Hematopoietic multipotent progenitor cell treated with erythropoietin and hydrocortisone succinate and interleukin-3 and kit ligand, for 8 days (in vitro differentiated cells): ENCODE data around the gene PSMD3.

Experiments
- DNase-seq: peaks from one replicate; pipeline ENCODE4 v3.0.0-alpha.2; 2015

PSMD3 gene

DNA sequence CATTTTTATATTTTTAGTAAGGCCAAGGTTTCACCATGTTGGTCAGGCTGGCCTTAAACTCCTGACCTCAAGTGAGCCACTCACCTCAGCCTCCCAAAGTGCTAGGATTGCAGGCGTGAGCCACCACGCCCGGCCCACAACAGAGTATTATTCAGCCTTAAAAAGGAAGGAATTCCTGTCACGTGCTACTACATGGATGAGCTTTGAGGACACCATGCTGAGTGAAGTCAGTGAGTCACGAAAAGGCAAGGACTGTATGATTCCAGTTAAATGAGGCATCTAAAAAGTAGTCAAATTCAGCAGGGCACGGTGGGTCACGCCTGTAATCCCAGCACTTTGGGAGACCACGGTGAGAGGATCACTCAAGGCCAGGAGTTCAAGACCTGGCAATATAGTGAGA is 44.3 kb downstream of the PSMD3 start:
- no peak for DNase-seq

DNA sequence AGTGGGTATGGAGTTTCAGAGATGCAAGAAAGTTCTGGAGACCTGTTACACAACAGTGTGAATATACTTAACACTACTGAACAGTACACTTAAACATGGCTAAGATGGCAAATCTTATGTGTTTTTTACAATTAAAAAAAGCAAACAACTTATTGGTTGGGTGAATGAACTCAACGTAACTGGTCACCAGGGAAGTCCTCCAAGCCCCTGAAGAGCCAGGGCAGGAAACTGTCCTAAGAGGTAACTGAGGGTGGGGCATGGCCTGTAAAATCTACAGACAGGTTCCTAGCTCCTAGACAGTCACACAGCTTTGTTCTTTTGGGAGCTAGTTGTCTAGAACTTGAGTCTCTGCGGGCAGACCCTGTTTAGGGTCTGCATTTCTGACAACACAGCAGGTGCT is 45.0 kb downstream of the PSMD3 start:
- DNase-seq: no peak

DNA sequence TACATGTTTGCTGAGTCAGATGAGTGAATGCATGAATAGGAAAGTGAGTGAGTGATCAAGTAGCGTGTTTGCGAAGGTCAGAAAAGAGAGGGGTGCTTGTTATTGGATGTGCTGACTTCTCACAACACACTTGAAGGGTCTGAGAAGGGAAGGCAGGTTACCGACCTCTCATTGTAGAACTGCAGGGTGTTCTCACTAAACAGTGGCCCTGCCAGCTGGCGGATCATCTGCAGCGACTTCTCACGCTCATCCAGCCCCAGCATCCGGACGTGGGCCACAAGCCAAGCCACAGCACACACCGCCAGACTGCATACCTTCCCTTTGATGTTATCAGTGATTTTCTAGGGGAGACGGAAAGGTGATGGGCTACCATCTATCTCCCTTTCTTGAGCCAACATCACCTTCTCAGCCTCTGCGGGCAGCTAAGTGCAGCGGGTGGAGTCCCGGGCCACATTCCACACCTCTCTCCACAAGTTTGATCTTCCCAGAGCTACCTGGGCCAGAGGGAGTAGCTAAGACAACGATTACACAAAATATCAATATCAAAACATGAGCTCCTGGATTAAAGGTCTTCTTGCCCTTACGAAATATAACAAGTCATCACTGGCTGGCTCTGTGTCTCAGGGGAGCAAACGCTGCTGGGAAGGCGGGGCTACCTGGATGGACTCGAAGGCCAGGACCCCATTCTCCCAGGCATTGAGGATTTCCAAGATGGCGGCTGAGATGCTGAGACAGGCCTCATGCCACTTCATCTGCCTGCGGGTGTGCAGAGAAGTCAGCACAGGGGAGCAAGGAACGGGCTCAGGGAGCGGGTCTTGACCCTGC is 45.6 kb downstream of the PSMD3 start:
- DNase-seq: no peak

DNA sequence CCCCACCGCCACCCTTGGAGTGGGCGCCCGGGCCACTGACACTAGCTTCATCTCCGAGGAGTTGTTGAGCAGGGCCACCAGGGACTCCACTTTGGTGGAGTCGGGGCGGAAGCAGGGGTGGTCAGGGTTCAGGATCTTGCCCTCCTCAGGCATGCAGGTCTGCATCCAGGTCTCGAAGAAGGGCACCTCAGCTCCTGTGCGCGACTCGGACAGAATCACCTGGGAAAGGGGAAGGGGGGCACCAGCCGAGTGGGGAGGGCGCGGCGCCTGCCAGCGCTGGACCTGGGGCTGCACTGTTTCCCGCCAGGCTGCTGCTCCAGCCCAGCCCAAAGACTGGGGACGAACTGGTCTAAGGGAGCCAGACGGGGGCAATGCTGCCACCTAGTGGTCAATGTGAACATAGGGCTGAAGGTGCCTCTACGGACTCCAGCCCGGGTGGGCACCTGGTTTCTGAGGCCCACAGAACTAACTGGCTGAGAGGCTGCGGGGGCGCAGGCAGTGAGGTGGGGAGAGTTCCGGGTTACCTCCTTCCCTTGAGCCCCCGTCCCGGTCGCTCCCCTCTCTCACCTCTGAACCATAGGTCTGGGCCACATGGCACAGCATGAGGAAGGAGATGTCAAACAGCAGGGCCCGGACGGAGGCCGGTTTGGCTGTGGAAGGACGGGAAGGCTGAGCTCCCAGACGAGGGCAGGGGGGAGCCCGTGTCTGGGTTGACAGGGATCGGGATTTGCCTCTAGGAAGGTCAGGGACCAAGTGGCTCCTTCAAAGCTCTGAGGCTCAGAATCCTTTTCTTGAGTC is 46.4 kb downstream of the PSMD3 start:
- DNase-seq: peak; percentile 88

DNA sequence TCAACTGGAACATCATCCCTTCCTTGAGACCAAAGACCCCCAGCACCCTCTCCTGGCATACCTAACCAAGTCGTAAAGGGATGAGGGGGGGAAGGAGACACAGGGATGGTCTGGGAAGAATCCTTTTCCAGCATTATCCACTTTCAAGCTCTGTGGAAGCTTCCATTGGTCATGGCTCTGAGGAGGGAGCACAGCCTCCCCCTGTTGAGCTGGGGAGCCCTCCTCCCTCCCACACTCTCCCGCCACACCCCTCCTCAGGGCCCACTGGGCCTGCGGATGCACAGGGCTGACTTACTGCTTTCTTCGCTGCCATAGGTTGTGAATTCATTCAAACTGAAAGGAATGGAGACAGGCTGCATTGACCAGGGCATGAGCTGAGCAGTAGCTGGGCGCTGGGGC is 47.0 kb downstream of the PSMD3 start:
- no peak for DNase-seq

DNA sequence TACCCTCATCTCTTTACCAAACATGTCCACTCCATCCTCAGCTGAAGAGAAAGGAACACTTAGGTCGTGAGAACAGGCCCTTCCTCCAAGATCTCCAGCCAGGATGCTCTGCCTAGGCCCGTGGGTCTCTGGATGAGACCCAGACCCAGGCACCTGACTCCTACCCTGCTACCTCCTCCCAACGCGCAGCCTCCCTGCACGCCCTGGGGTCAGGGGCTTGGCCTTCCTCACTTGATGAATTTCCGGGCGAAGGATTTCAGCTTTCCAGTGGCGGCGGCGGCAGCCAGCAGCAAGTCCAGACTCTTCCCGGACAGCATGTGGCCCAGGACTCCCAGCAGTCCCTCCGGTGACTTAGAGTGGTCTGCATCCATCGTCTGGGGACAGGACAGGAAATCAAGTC is 48.0 kb downstream of the PSMD3 start:
- no peak for DNase-seq

DNA sequence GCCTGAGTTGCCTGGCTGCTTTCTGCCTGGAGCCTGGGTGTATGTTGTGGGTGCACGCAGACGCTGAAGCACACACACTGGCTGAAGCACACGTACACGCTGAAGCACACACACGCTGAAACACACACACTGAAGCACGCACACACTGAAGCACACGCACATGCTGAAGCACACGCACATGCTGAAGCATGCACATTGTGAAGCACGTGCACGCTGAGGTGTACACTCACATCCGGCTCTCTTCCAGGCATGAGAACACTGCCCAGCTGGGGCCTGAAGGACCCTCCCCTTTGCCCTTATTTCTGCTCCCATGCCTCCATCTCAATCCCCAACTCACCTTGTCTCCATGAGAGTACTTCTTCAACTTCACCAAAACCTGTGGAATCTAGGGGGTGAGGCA is 51.1 kb downstream of the PSMD3 start:
- no peak for DNase-seq

DNA sequence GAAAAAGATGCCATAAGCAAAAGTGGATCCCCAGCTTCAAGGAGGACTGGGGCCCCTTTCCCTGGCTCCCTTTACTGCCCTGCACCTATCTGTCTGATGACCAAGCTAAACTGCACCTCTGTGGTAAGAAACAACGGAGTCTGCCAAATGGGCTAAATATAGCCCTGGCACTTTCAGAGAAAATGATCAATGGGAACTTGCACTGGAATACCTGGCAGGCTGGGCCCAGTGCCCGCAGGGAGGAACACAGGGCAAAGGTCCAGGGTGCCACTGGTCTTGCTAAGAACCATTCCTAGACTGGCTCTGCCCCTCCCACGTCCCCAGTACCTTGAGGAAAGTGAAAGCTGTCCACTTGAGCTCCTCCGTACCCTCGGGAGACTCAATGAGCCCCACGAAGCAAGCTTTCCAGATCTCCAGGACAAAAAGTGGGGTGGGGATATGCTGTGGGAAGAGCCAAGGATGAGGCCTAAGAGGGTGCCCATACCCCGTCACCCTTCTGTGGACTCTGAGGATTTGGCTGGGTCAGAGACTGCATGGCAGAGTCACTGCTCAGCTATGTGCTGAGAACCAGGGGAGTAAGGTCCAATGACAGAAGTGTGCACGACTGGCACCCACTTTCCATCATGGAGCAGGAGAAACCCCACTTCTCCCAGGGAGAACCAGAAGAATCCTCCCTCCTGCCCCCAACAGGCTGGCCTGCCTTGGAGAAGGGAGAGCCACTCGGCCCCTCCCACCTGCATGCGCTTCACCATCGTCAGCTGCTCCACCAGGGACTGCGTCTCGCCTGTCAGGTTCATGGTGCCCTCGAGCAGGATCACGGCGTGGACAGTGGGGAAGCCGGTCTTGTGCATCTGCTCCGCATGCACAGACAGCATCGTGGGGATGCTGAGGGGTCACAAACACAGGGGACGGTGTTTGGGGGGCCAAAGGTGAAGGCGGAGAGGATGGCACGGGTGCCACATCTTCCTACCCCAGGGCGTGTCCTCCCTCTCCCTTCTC is 52.0 kb downstream of the PSMD3 start:
- no peak for DNase-seq

DNA sequence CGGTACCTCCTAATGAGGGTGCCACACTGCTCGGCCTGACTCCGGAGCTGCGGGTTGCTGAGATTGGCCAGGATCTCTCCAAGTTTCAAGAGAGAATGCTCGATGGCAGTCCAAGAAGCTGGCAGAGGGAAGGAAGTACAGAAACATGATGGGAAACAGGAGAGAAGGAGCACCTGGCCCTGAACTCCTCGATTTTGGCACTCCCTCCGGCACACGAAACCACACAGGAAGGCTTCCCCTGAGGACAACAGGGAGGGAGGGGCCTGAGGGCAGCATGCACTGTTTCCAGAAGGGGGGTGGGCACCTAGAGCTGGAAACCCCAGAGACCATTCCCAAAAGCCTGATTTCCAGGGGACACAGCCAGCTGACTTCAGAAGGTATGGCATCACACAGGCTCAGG is 52.7 kb downstream of the PSMD3 start:
- DNase-seq: no peak

DNA sequence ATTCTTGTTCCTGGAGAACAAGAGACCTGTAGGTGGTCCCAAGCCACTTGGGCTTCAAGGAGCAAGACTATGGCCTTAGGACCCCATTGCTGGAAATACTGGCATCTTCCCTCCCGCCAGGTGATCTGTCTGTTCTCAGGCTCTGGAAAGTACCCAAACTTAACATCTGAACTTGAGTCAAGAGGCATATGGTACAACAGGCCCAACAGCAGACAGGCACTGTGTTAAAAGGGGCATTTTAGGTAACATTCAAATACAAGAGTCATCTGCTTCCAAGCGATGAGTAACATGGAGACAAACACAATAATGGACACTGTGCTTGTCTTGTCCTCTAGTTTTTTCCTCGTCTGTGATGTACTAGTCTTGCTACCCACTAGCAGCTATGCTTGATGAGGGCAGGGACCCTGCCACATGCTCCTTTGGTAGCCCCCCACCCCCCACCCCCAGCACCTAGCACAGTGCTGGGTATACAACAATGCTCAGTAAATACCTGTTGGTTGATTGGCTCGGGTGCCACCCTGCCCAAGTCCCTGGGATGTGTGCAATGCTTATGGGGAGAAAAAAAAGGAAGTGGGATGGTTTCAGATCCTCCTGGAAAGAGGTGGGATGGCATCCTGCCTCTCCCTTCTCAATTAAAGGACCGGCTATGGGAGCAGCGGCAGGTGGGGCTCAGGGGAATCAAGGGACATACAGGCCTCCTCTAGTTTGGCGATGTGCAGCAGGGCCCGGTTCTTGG is 54.0 kb downstream of the PSMD3 start:
- no peak for DNase-seq

DNA sequence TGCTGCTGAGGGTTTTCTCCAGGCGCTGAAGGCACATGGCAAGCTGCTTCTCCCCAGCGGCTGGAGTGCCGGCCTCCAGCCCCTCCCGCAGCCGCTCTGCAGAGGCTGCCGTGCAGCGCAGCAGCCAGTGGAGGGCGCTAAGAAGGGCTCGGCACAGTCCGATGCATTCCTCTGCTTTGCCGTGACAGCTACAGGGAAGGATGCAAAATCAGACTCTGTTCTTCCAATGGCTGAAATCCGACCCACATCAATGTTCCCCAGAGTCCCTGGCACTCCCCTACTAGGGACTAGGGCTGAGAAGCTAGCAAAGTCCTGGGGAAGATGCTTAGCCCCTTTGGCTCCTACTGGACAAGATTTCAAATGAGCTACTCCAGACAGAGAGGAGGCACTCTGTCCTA is 54.6 kb downstream of the PSMD3 start:
- peak; percentile 20 for DNase-seq

DNA sequence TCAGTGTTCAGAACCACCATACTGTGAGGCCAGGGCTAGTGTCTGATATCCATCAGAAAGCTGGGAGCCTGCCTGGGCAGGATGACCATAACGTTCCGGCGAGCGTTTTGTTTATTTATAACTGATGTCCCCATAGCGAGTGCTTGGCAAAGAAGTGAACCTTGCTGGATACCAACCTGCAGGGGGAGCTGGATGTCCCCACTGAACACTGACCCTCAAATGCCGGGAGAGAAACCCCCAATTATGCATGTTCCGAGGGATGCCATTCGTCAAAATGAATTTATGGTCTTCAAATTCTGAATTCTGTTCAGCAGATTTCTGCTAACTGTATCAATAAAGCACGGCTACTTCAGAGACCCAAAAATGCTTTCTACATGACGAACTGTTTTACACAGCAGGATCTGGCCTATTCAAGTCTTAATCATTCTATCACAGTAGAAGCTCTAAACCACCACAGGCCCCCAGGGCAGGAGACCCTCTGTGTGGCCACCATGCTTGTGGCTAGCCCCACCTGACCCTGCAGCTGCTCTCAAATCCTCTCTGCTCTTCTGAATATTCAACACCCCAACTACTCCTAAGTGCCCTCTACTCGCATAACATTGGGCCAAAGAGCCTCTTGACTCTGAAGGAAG is 58.4 kb downstream of the PSMD3 start:
- DNase-seq: peak; percentile 49

DNA sequence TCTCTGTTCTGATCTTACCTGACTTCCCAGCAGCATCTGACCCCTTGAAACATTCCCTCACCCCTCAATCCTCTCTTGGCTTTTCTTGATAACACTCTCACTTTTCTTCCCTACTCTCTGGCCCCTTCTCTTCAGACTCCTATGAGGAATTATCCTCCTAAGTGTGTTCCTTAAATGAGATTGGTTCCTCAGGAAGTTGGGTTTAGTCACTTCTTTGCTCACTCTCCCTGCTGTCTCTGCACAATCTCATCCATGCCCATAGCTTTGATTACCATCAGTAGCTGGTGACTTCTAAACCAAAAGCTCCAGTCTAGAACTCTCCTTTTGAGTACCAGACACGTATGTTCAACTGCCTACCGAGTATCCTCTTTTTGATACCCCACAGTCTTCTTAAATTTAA is 60.6 kb downstream of the PSMD3 start:
- DNase-seq: no peak
